Adrenal gland (tissue), 12 donors: ENCODE data around the gene MACO1. TPM values are rescaled to one million over a fixed set of nuclear protein-coding genes. Genes with fewer than 3 reads are reported as not detected.

Source experiments
- DNase-seq, 7 donors: peaks; one replicate each; pipeline ENCODE4 v3.0.0-alpha.2; 2019 to 2020
- H3K27ac ChIP-seq, 5 donors: fragments of 200-600 bp; sonication (generic) in 4 of 5; 1 replicate in 3 of 5; 2 replicates in 2 of 5; pipeline versions ENCODE4 v1.5.1 to v1.8.0; 2016 to 2020; ENCODE audit warnings: mild to moderate bottlenecking in 1 of 5
- H3K27me3 ChIP-seq: fragments of 200-600 bp; 2 replicates; pipeline ENCODE4 v1.8.0; 2021
- H3K36me3 ChIP-seq, 2 donors: fragments of 200-600 bp; replicated peaks in 1 of 2; 1 replicate in 1 of 2; 2 replicates in 1 of 2; pipeline versions ENCODE4 v1.5.1 to v1.8.0; 2018 to 2022
- H3K4me1 ChIP-seq, 2 donors: fragments of 200-600 bp; replicated peaks in 1 of 2; 1 replicate in 1 of 2; 2 replicates in 1 of 2; pipeline versions ENCODE4 v1.5.1 to v1.8.0; 2018 to 2021
- H3K4me3 ChIP-seq, 4 donors: fragments of 200-600 bp; sonication (generic) in 3 of 4; one replicate each; pipeline ENCODE4 v1.5.1; 2016 to 2018
- H3K9me3 ChIP-seq, 3 donors: fragments of 200-600 bp; sonication (generic) in 1 of 3; replicated peaks in 1 of 3; 1 replicate in 2 of 3; 2 replicates in 1 of 3; pipeline versions ENCODE4 v1.5.1 to v1.8.0; 2016 to 2021
- POLR2A ChIP-seq, 2 donors: fragments of 450-650 bp; IDR thresholded peaks; one replicate each; pipeline ENCODE4 v1.6.1; 2017; ENCODE audit warnings: antibody characterized with exemption in 2 of 2, mild to moderate bottlenecking in 2 of 2, moderate library complexity in 1 of 2
- WGBS, 4 donors: extraction: QIAGEN DNeasy Blood & Tissue Kit in 2 of 4; methylation state at CpG; one replicate each; pipeline versions ENCODE4 v1.1.5 to v1.1.7; 2013 to 2017; 5-methylcytosine and 5-hydroxymethylcytosine counted together
- intact Hi-C, 2 donors: fragments of 100-400 bp; cut with DNase I; formaldehyde crosslinking; loops; one replicate each; pipeline versions ENCODE4 v1.14.1 to v1.15.0; 2022 to 2023
- polyA plus RNA-seq, 3 donors: library from polyadenylated mRNA; stranded (reverse); fragments of 200-250 nt in 2 of 3; fragments of 350-450 nt in 1 of 3; fragmentation: Illumina TruSeq in 1 of 3; extraction: RNeasy Lipid Tissue Mini Kit (QIAGEN cat#74804) in 1 of 3; gene quantifications; one replicate each; pipeline ENCODE4 v1.2.3, GENCODE V29; 2013 to 2014
- total RNA-seq, 9 donors: library from RNA; depleted of rRNA in 4 of 9; stranded (reverse); fragments of >200 nt in 4 of 9; fragments of 120-200 nt in 1 of 9; fragmentation: NEBNext Ultra II Directional in 1 of 9; extraction: Animal tissue kit (Norgen Biotek cat#: 25700) in 1 of 9; gene quantifications; one replicate each; pipeline versions ENCODE4 v1.1.0 to v1.2.4, GENCODE V29; 2013 to 2023
- TF ChIP-seq, protein P1 (sequence below), 6 experiments: fragments of 450-650 bp in 4 of 6; fragments of 200-600 bp in 2 of 6; sonication (generic) in 1 of 6; IDR thresholded peaks; 1 replicate in 5 of 6; 2 replicates in 1 of 6; pipeline versions ENCODE4 v1.5.1 to v1.8.0; 2016 to 2021; ENCODE audit warnings: antibody characterized with exemption in 6 of 6, mild to moderate bottlenecking in 2 of 6, moderate library complexity in 1 of 6
- donor health status: healthy with polysubstance abuse.
- donor health status: Bipolar disorder and iron deficiency.
- donor health status: DM: yes; HTN: yes; CAD: no.
- donor health status: DM: no; HTN: no; CAD: no.
- donor health status: DM: no; HTN: no; CAD: no.
- donor health status: DM: yes; HTN: yes; CAD: no.

The MACO1 gene
- total and polyA plus RNA-seq, 12 donors, result 15.1 to 48.4 (median 29.6) TPM

GRCh38 chr1:25481625-25482024 lies 50.9 kb downstream of the MACO1 start:
- H3K9me3 ChIP-seq, result no peaks in the 10 kb centered on the region
- no peaks in the 10 kb centered on the region for H3K27me3 ChIP-seq
- DNase-seq, result no peak
- no peak overlapping the region for H3K4me3 ChIP-seq
- intact Hi-C loops, result loop anchor here in 1 of 2 donors (10.0 kb wide), 1 partner anchor 47 kb away; the partner anchor contains the start of gene MACO1
- 77 to 90% (median 86%) methylated on average over 5 of the region's 5 CpGs for WGBS, 4 donors
- peak overlapping the region in 2 of 5 donors; percentile 1 to 4 for H3K27ac ChIP-seq
- TF ChIP-seq, protein P1, sequence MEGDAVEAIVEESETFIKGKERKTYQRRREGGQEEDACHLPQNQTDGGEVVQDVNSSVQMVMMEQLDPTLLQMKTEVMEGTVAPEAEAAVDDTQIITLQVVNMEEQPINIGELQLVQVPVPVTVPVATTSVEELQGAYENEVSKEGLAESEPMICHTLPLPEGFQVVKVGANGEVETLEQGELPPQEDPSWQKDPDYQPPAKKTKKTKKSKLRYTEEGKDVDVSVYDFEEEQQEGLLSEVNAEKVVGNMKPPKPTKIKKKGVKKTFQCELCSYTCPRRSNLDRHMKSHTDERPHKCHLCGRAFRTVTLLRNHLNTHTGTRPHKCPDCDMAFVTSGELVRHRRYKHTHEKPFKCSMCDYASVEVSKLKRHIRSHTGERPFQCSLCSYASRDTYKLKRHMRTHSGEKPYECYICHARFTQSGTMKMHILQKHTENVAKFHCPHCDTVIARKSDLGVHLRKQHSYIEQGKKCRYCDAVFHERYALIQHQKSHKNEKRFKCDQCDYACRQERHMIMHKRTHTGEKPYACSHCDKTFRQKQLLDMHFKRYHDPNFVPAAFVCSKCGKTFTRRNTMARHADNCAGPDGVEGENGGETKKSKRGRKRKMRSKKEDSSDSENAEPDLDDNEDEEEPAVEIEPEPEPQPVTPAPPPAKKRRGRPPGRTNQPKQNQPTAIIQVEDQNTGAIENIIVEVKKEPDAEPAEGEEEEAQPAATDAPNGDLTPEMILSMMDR (IDR thresholded peaks at IDR 0.05), result no peak
- no peak for TF ChIP-seq POLR2A (IDR thresholded peaks at IDR 0.05)
- peaks cover 16 to 55% of the 10 kb centered on the region in 2 donors for H3K4me1 ChIP-seq
- peaks cover 0 to 4% of the 10 kb centered on the region in 2 donors for H3K36me3 ChIP-seq

- peaks cover 13 to 56% of the 10 kb centered on the region in 2 donors for H3K4me1 ChIP-seq
- peak in 1 of 7 donors; percentile 23 for DNase-seq
- H3K27me3 ChIP-seq, result no peaks in the 10 kb centered on the region
- H3K36me3 ChIP-seq, result peaks cover 0 to 4% of the 10 kb centered on the region in 2 donors
- TF ChIP-seq, protein P1 (IDR thresholded peaks at IDR 0.05), result no peak
- TF ChIP-seq POLR2A (IDR thresholded peaks at IDR 0.05), result no peak
- WGBS, 4 donors, result 68 to 88% (median 79%) methylated on average over 1 of the region's 1 CpG
- intact Hi-C loops, result loop anchor here in 1 of 2 donors (10.0 kb wide), 1 partner anchor 47 kb away; the partner anchor contains the start of gene MACO1
- no peak overlapping the region for H3K4me3 ChIP-seq
- no peaks in the 10 kb centered on the region for H3K9me3 ChIP-seq
- peak overlapping the region in 2 of 5 donors; percentile 25 to 27 for H3K27ac ChIP-seq
Observed at GRCh38 chr1:25482211-25482610, 51.5 kb downstream of the MACO1 start.

GRCh38 chr1:25484096-25484495 lies 53.4 kb downstream of the MACO1 start:
- Histone ChIP-seq H3K27me3 (no peaks in the 10 kb centered on the region), H3K36me3 (peaks cover 0 to 7% of the 10 kb centered on the region in 2 donors), H3K4me3 (no peak overlapping the region), H3K4me1 (peaks cover 13 to 51% of the 10 kb centered on the region in 2 donors), H3K9me3 (no peaks in the 10 kb centered on the region), H3K27ac (peak overlapping the region; percentile 12 to 71 (median 23))
- peak; percentile 78 to 90 (median 86) for DNase-seq
- WGBS, 4 donors, result 37 to 52% (median 50%) methylated on average over 10 of the region's 10 CpGs
- intact Hi-C loops, result loop anchor here in 1 of 2 donors (10.0 kb wide), 1 partner anchor 49 kb away; the partner anchor contains the start of gene MACO1
- TF ChIP-seq, protein P1 (IDR thresholded peaks at IDR 0.05), result no peak
- TF ChIP-seq POLR2A (IDR thresholded peaks at IDR 0.05), result no peak

GRCh38 chr1:25484533-25484932 lies 53.8 kb downstream of the MACO1 start:
- no peak overlapping the region for H3K4me3 ChIP-seq
- 28 to 47% (median 40%) methylated on average over 1 of the region's 1 CpG for WGBS, 4 donors
- DNase-seq, result no peak
- H3K27me3 ChIP-seq, result no peaks in the 10 kb centered on the region
- no peaks in the 10 kb centered on the region for H3K9me3 ChIP-seq
- peaks cover 13 to 51% of the 10 kb centered on the region in 2 donors for H3K4me1 ChIP-seq
- peak overlapping the region in 4 of 5 donors; percentile 14 to 71 (median 32) for H3K27ac ChIP-seq
- intact Hi-C loops, result loop anchor here in 1 of 2 donors (10.0 kb wide), 1 partner anchor 50 kb away; the partner anchor contains the start of gene MACO1
- TF ChIP-seq POLR2A (IDR thresholded peaks at IDR 0.05), result no peak
- TF ChIP-seq, protein P1 (IDR thresholded peaks at IDR 0.05), result no peak
- H3K36me3 ChIP-seq, result peaks cover 0 to 11% of the 10 kb centered on the region in 2 donors
